ENCODE data around the gene ACTR1B. TPM values are rescaled to one million over a fixed set of nuclear protein-coding genes. Genes with fewer than 3 reads are reported as not detected.

Gene ACTR1B
- total RNA-seq, 1 experiment from 2014 or later: 36.3 TPM

DNA sequence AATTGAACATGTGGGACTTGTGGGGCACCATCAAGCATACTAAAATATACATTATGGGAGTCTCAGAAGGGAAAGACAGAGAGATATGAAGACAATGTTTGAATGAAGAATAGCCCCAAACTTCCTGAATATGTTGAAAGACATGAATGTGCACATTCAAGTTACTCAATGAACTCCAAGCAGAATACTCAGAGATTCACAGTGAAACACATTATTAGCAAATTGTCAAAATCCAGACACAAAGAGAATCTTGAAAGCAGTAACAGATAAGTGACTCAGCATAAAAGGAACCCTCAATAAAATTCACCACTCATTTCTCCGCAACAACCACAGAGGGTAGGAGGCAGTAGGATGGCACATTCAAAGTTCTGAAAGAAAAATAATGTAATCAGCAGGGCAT, 14.5 kb upstream of the ACTR1B start:
- intact Hi-C loops (cut with micrococcal nuclease; ENCODE audit: unreplicated experiment): no loop called here
- ChIA-PET POLR2A (ENCODE audit: low non-redundant PET) (no interaction called here), CTCF (no interaction called here)
- Histone ChIP-seq H3K4me3 (ENCODE audit: low read depth, low read length, poor library complexity, severe bottlenecking) (no peak overlapping the region), H3K27ac (ENCODE audit: low read depth, low read length, poor library complexity, severe bottlenecking) (no peak overlapping the region), H3K27me3 (replicated peaks; ENCODE audit: insufficient read depth, low read depth, low read length, poor library complexity) (no peaks in the 10 kb centered on the region), H3K9me3 (ENCODE audit: low read depth, low read length, poor library complexity, severe bottlenecking) (no peaks in the 10 kb centered on the region), H3K36me3 (ENCODE audit: insufficient read depth, low read length, poor library complexity, severe bottlenecking) (no peaks in the 10 kb centered on the region), H3K4me1 (ENCODE audit: insufficient read depth, low read length, poor library complexity, severe bottlenecking) (no peaks in the 10 kb centered on the region)
- TF ChIP-seq, protein P1, sequence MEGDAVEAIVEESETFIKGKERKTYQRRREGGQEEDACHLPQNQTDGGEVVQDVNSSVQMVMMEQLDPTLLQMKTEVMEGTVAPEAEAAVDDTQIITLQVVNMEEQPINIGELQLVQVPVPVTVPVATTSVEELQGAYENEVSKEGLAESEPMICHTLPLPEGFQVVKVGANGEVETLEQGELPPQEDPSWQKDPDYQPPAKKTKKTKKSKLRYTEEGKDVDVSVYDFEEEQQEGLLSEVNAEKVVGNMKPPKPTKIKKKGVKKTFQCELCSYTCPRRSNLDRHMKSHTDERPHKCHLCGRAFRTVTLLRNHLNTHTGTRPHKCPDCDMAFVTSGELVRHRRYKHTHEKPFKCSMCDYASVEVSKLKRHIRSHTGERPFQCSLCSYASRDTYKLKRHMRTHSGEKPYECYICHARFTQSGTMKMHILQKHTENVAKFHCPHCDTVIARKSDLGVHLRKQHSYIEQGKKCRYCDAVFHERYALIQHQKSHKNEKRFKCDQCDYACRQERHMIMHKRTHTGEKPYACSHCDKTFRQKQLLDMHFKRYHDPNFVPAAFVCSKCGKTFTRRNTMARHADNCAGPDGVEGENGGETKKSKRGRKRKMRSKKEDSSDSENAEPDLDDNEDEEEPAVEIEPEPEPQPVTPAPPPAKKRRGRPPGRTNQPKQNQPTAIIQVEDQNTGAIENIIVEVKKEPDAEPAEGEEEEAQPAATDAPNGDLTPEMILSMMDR (conservative IDR thresholded peaks at IDR 0.05; ENCODE audit: low read depth, low read length): no peak
- no peak for TF ChIP-seq EZH2 (IDR thresholded peaks at IDR 0.05; ENCODE audit: borderline replicate concordance, low read depth, low read length, poor library complexity, severe bottlenecking)
- DNase-seq (ENCODE audit: low spot score): no peak
- no TSS peak for BruUV-seq (replicated peaks)

- Histone ChIP-seq H3K9me3 (ENCODE audit: low read depth, low read length, poor library complexity, severe bottlenecking) (no peaks in the 10 kb centered on the region), H3K4me1 (ENCODE audit: insufficient read depth, low read length, poor library complexity, severe bottlenecking) (no peaks in the 10 kb centered on the region), H3K27ac (ENCODE audit: low read depth, low read length, poor library complexity, severe bottlenecking) (no peak overlapping the region), H3K36me3 (ENCODE audit: insufficient read depth, low read length, poor library complexity, severe bottlenecking) (no peaks in the 10 kb centered on the region), H3K4me3 (ENCODE audit: low read depth, low read length, poor library complexity, severe bottlenecking) (no peak overlapping the region), H3K27me3 (replicated peaks; ENCODE audit: insufficient read depth, low read depth, low read length, poor library complexity) (no peaks in the 10 kb centered on the region)
- intact Hi-C loops (cut with micrococcal nuclease; ENCODE audit: unreplicated experiment): no loop called here
- TF ChIP-seq EZH2 (IDR thresholded peaks at IDR 0.05; ENCODE audit: borderline replicate concordance, low read depth, low read length, poor library complexity, severe bottlenecking): no peak
- TF ChIP-seq, protein P1 (conservative IDR thresholded peaks at IDR 0.05; ENCODE audit: low read depth, low read length): no peak
- DNase-seq (ENCODE audit: low spot score): no peak
- ChIA-PET CTCF (no interaction called here), POLR2A (ENCODE audit: low non-redundant PET) (interaction anchor here (0.6 kb wide), 1 partner anchor 18 kb away, joined by 3 read pairs; no protein-coding TSS in a partner anchor)
- no TSS peak for BruUV-seq (replicated peaks)
Observed at GRCh38 chr2:97677480-97677879, 13.6 kb upstream of the ACTR1B start.

GRCh38 chr2:97676620-97677019, 12.8 kb upstream of the ACTR1B start:
- ChIA-PET POLR2A (ENCODE audit: low non-redundant PET) (no interaction called here), CTCF (no interaction called here)
- no peak overlapping the region for H3K4me3 ChIP-seq (ENCODE audit: low read depth, low read length, poor library complexity, severe bottlenecking)
- DNase-seq (ENCODE audit: low spot score): no peak
- H3K36me3 ChIP-seq (ENCODE audit: insufficient read depth, low read length, poor library complexity, severe bottlenecking): no peaks in the 10 kb centered on the region
- no peaks in the 10 kb centered on the region for H3K27me3 ChIP-seq (replicated peaks; ENCODE audit: insufficient read depth, low read depth, low read length, poor library complexity)
- no peaks in the 10 kb centered on the region for H3K9me3 ChIP-seq (ENCODE audit: low read depth, low read length, poor library complexity, severe bottlenecking)
- no TSS peak for BruUV-seq (replicated peaks)
- intact Hi-C loops (cut with micrococcal nuclease; ENCODE audit: unreplicated experiment): no loop called here
- TF ChIP-seq, protein P1 (conservative IDR thresholded peaks at IDR 0.05; ENCODE audit: low read depth, low read length): no peak
- no peak for TF ChIP-seq EZH2 (IDR thresholded peaks at IDR 0.05; ENCODE audit: borderline replicate concordance, low read depth, low read length, poor library complexity, severe bottlenecking)
- H3K4me1 ChIP-seq (ENCODE audit: insufficient read depth, low read length, poor library complexity, severe bottlenecking): no peaks in the 10 kb centered on the region
- H3K27ac ChIP-seq (ENCODE audit: low read depth, low read length, poor library complexity, severe bottlenecking): no peak overlapping the region

All from A673 (cell line).